MM.1S (cell line): Measurements from ENCODE around the gene PANX3.
A peak's percentile ranks its signal among the peaks of the same experiment; 100 is the strongest.

ENCODE experiments used
- DNase-seq: peaks from one replicate; pipeline ENCODE4 v3.0.0-alpha.2; 2015
- H2AFZ ChIP-seq: fragments of 300-600 bp; sonication (generic); 2 replicates; pipeline ENCODE4 v1.6.0; 2016; ENCODE audit warnings: antibody characterized with exemption, low read length
- H3F3A ChIP-seq: fragments of 300-600 bp; sonication (generic); 2 replicates; pipeline ENCODE4 v1.6.1; 2016; ENCODE audit warnings: mild to moderate bottlenecking, antibody characterized with exemption, low read length, moderate library complexity, mixed read lengths; ENCODE audit not compliant: insufficient read depth
- H3K27ac ChIP-seq: fragments of 300-600 bp; sonication (generic); 2 replicates; pipeline ENCODE4 v1.5.1; 2016; ENCODE audit warnings: mild to moderate bottlenecking, low read length
- H3K27me3 ChIP-seq: fragments of 300-600 bp; sonication (generic); replicated peaks from 2 replicates; pipeline ENCODE4 v1.6.0; 2016; ENCODE audit warnings: low read length; ENCODE audit not compliant: insufficient read depth
- H3K36me3 ChIP-seq: fragments of 300-600 bp; sonication (generic); replicated peaks from 2 replicates; pipeline ENCODE4 v1.6.1; 2016; ENCODE audit warnings: mild to moderate bottlenecking, low read length, mixed read lengths; ENCODE audit not compliant: insufficient read depth
- H3K4me1 ChIP-seq: fragments of 300-600 bp; sonication (generic); 2 replicates; pipeline ENCODE4 v1.6.1; 2016; ENCODE audit warnings: low read length, mixed read lengths
- H3K4me2 ChIP-seq: fragments of 300-600 bp; sonication (generic); 2 replicates; pipeline ENCODE4 v1.6.0; 2016; ENCODE audit warnings: low read depth, low read length
- H3K4me3 ChIP-seq: fragments of 300-600 bp; sonication (generic); 2 replicates; pipeline ENCODE4 v1.5.1; 2016; ENCODE audit warnings: low read length, mixed read lengths
- H3K79me2 ChIP-seq: fragments of 300-600 bp; sonication (generic); 2 replicates; pipeline ENCODE4 v1.6.1; 2016; ENCODE audit warnings: mixed run types, low read length, mixed read lengths
- H3K9ac ChIP-seq: fragments of 300-600 bp; sonication (generic); 2 replicates; pipeline ENCODE4 v1.6.1; 2016; ENCODE audit warnings: low read length, mixed read lengths
- H3K9me2 ChIP-seq: fragments of 300-600 bp; sonication (generic); replicated peaks from 2 replicates; pipeline ENCODE4 v1.6.1; 2016; ENCODE audit warnings: mild to moderate bottlenecking, low read length, mixed read lengths; ENCODE audit not compliant: insufficient read depth
- H3K9me3 ChIP-seq: fragments of 300-600 bp; sonication (generic); replicated peaks from 2 replicates; pipeline ENCODE4 v1.6.1; 2016; ENCODE audit warnings: mild to moderate bottlenecking, low read length, mixed read lengths; ENCODE audit not compliant: insufficient read depth
- H4K20me1 ChIP-seq: fragments of 300-600 bp; sonication (generic); 2 replicates; pipeline ENCODE4 v1.6.1; 2016; ENCODE audit warnings: mild to moderate bottlenecking, low read length, moderate library complexity, mixed read lengths; ENCODE audit not compliant: insufficient read depth
- EZH2 ChIP-seq: fragments of 300-600 bp; sonication (generic); optimal IDR thresholded peaks from 2 replicates; pipeline ENCODE3; 2017; ENCODE audit warnings: low read depth, mild to moderate bottlenecking, antibody characterized with exemption, low read length, mixed read lengths
- EZH2phosphoT487 ChIP-seq: fragments of 300-600 bp; sonication (generic); IDR thresholded peaks from 2 replicates; pipeline ENCODE4 v1.6.1; 2018; ENCODE audit warnings: antibody characterized with exemption, low read length
- TF ChIP-seq, protein P1 (sequence below): fragments of 300-600 bp; sonication (generic); IDR thresholded peaks from 2 replicates; pipeline ENCODE4 v1.5.1; 2016; ENCODE audit warnings: antibody characterized with exemption, low read length, mixed read lengths

The PANX3 gene, protein sequence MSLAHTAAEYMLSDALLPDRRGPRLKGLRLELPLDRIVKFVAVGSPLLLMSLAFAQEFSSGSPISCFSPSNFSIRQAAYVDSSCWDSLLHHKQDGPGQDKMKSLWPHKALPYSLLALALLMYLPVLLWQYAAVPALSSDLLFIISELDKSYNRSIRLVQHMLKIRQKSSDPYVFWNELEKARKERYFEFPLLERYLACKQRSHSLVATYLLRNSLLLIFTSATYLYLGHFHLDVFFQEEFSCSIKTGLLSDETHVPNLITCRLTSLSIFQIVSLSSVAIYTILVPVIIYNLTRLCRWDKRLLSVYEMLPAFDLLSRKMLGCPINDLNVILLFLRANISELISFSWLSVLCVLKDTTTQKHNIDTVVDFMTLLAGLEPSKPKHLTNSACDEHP

DNA sequence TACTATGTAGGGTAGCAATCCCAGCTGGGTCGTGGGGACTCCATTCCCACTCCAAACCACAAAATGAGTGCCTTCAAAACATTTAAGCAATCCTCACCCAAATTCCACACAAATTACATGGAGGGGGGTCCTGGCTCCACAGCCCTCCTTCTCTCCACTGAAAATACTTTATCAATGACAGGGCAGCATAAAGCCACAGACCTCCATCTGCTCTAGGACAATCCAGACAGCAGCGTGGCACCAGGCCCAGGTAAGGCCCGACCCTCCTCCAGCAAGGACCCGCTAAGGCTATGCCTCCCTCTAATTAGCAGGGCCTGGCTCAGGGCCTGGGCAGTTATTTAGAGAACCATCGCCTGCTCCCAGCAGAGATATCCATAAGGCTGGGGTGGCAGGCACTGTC lies at the start of gene PANX3:
Gene PANX3, plus strand, starts transcription at position 365 of the 400 bp plus-strand sequence. CDS start 129 bp downstream, outside the sequence.
- H3K27ac ChIP-seq, result no peak within 1 kb of the TSS
- H3K9ac ChIP-seq, result no peak within 1 kb of the TSS
- TF ChIP-seq EZH2phosphoT487, result no peak
- H3K79me2 ChIP-seq, result no peaks in the 10 kb centered on the region
- no peak within 1 kb of the TSS for H2AFZ ChIP-seq
- no peaks in the 10 kb centered on the region for H3K36me3 ChIP-seq
- no peaks in the 10 kb centered on the region for H4K20me1 ChIP-seq
- H3K4me2 ChIP-seq, result peak within 1 kb of the TSS; percentile 18; the same call in 1 of the 2 replicates
- H3K27me3 ChIP-seq, result no peaks in the 10 kb centered on the region
- H3K9me3 ChIP-seq, result no peaks in the 10 kb centered on the region
- no peak for DNase-seq
- H3F3A ChIP-seq, result no peaks in the 10 kb centered on the region
- H3K4me3 ChIP-seq, result no peak within 1 kb of the TSS
- no peaks in the 10 kb centered on the region for H3K4me1 ChIP-seq
- H3K9me2 ChIP-seq, result no peaks in the 10 kb centered on the region

DNA sequence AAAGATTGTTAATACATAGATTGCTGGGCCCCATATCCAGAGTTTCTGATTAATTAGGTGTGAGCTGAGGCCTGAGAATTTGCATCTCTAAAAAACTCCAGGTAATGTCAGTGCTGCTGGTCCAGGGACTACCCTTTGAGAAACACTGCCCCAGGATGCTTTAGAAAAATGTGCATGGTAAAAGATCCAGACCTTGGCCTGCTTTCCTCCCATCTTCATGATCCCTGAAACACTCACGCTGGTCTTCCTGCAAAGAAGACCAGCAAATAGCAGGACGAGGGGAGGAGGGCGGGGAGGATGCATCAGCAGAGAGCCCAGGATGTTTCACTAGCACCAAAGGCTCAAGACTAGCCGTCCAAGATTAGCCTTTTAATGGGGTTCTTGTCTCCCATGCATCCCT lies 41.5 kb upstream of the PANX3 start, which contains the start of gene OR8A1:
Gene OR8A1, plus strand, starts transcription at position 301 of the 400 bp plus-strand sequence. CDS start 123 bp downstream, outside the sequence.
- no peak within 1 kb of the TSS for H2AFZ ChIP-seq
- no peaks in the 10 kb centered on the region for H3K36me3 ChIP-seq
- H3K9ac ChIP-seq, result no peak within 1 kb of the TSS
- no peaks in the 10 kb centered on the region for H3K27me3 ChIP-seq
- no peak within 1 kb of the TSS for H3K4me3 ChIP-seq
- H3K4me1 ChIP-seq, result no peaks in the 10 kb centered on the region
- H3K27ac ChIP-seq, result no peak within 1 kb of the TSS
- 0 out of 2 replicates have a peak, but pooled peaks cover 2% of the 10 kb centered on the region for H3K9me3 ChIP-seq
- TF ChIP-seq EZH2phosphoT487 (no peak), EZH2 (no peak)
- TF ChIP-seq, protein P1, sequence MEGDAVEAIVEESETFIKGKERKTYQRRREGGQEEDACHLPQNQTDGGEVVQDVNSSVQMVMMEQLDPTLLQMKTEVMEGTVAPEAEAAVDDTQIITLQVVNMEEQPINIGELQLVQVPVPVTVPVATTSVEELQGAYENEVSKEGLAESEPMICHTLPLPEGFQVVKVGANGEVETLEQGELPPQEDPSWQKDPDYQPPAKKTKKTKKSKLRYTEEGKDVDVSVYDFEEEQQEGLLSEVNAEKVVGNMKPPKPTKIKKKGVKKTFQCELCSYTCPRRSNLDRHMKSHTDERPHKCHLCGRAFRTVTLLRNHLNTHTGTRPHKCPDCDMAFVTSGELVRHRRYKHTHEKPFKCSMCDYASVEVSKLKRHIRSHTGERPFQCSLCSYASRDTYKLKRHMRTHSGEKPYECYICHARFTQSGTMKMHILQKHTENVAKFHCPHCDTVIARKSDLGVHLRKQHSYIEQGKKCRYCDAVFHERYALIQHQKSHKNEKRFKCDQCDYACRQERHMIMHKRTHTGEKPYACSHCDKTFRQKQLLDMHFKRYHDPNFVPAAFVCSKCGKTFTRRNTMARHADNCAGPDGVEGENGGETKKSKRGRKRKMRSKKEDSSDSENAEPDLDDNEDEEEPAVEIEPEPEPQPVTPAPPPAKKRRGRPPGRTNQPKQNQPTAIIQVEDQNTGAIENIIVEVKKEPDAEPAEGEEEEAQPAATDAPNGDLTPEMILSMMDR, result no peak
- DNase-seq, result no peak
- H3K79me2 ChIP-seq, result no peaks in the 10 kb centered on the region
- H4K20me1 ChIP-seq, result no peaks in the 10 kb centered on the region
- H3F3A ChIP-seq, result no peaks in the 10 kb centered on the region
- H3K4me2 ChIP-seq, result no peak within 1 kb of the TSS
- H3K9me2 ChIP-seq, result no peaks in the 10 kb centered on the region

DNA sequence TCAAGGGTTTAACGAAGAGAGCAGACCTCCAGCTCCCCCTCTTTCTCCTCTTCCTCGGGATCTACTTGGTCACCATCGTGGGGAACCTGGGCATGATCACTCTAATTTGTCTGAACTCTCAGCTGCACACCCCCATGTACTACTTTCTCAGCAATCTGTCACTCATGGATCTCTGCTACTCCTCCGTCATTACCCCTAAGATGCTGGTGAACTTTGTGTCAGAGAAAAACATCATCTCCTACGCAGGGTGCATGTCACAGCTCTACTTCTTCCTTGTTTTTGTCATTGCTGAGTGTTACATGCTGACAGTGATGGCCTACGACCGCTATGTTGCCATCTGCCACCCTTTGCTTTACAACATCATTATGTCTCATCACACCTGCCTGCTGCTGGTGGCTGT lies 41.1 kb upstream of the PANX3 start:
- Histone ChIP-seq H3K79me2 (no peaks in the 10 kb centered on the region), H3K9me2 (no peaks in the 10 kb centered on the region), H3K9ac (no peak overlapping the region), H3K4me3 (no peak overlapping the region), H3K36me3 (no peaks in the 10 kb centered on the region), H4K20me1 (no peaks in the 10 kb centered on the region), H3K27me3 (no peaks in the 10 kb centered on the region), H3K4me2 (no peak overlapping the region), H3F3A (no peaks in the 10 kb centered on the region), H2AFZ (no peak overlapping the region), H3K9me3 (0 out of 2 replicates have a peak, but pooled peaks cover 2% of the 10 kb centered on the region), H3K4me1 (no peaks in the 10 kb centered on the region), H3K27ac (no peak overlapping the region)
- DNase-seq, result no peak
- TF ChIP-seq, protein P1, result no peak
- TF ChIP-seq EZH2, result no peak
- no peak for TF ChIP-seq EZH2phosphoT487
